Astrocyte (in vitro differentiated cells and primary cell): ENCODE measurements around the gene MBNL3. TPM values are rescaled to one million over a fixed set of nuclear protein-coding genes. Genes with fewer than 3 reads are reported as not detected.

Experiments
- DNase-seq: peaks from one replicate; pipeline ENCODE4 v3.0.0-alpha.2; 2010; ENCODE audit warnings: low read depth
- FAIRE-seq: peaks from 2 replicates; lab custom pipeline; 2011; peaks lifted over from hg19 to GRCh38; lab: Jason Lieb, UNC
- H2AFZ ChIP-seq: 2 replicates; pipeline ENCODE4 v1.6.0; 2012; ENCODE audit warnings: low read depth, low read length, inconsistent platforms
- H3K27ac ChIP-seq: 2 replicates; pipeline ENCODE4 v1.5.1; 2011; ENCODE audit warnings: low read depth, low read length, inconsistent platforms
- H3K27me3 ChIP-seq: 2 replicates; pipeline ENCODE4 v1.6.0; 2011; ENCODE audit warnings: low read length, inconsistent platforms; ENCODE audit not compliant: insufficient read depth
- H3K36me3 ChIP-seq: 2 replicates; pipeline ENCODE4 v1.5.1; 2011; ENCODE audit warnings: low read length, inconsistent platforms; ENCODE audit not compliant: insufficient read depth
- H3K4me1 ChIP-seq: 2 replicates; pipeline ENCODE4 v1.5.1; 2011; ENCODE audit warnings: low read length, inconsistent platforms; ENCODE audit not compliant: insufficient read depth
- H3K4me2 ChIP-seq: 2 replicates; pipeline ENCODE4 v1.6.0; 2012; ENCODE audit warnings: low read length, inconsistent platforms
- H3K4me3 ChIP-seq: 2 replicates; pipeline ENCODE4 v1.5.1; 2011; ENCODE audit warnings: low read depth, mild to moderate bottlenecking, low read length, inconsistent platforms; ENCODE audit not compliant: insufficient read depth
- H3K79me2 ChIP-seq: 2 replicates; pipeline ENCODE4 v1.6.0; 2012; ENCODE audit warnings: mild to moderate bottlenecking, low read length, inconsistent platforms; ENCODE audit not compliant: insufficient read depth
- H3K9ac ChIP-seq: 2 replicates; pipeline ENCODE4 v1.6.0; 2012; ENCODE audit warnings: mild to moderate bottlenecking, low read length, inconsistent platforms
- H3K9me3 ChIP-seq: 2 replicates; pipeline ENCODE4 v1.5.1; 2012; ENCODE audit warnings: low read depth, mild to moderate bottlenecking, low read length, inconsistent platforms; ENCODE audit not compliant: insufficient read depth
- H4K20me1 ChIP-seq: 2 replicates; pipeline ENCODE4 v1.6.0; 2012; ENCODE audit warnings: low read length, inconsistent platforms; ENCODE audit not compliant: insufficient read depth
- H3K27ac Mint-ChIP-seq: one replicate; pipeline ENCODE4 v1.8.0; 2021; ENCODE audit warnings: mild to moderate bottlenecking, mixed read lengths; ENCODE audit not compliant: unreplicated experiment
- H3K27me3 Mint-ChIP-seq: one replicate; pipeline ENCODE4 v1.8.0; 2021; ENCODE audit warnings: low read depth, mixed read lengths; ENCODE audit not compliant: unreplicated experiment
- H3K36me3 Mint-ChIP-seq: one replicate; pipeline ENCODE4 v1.8.0; 2021; ENCODE audit warnings: low read depth, mixed read lengths; ENCODE audit not compliant: unreplicated experiment
- H3K4me1 Mint-ChIP-seq: one replicate; pipeline ENCODE4 v1.8.0; 2021; ENCODE audit warnings: low read depth, mixed read lengths; ENCODE audit not compliant: unreplicated experiment
- H3K4me3 Mint-ChIP-seq: one replicate; pipeline ENCODE4 v1.8.0; 2021; ENCODE audit warnings: mild to moderate bottlenecking, moderate library complexity, mixed read lengths; ENCODE audit not compliant: unreplicated experiment
- H3K9me3 Mint-ChIP-seq: one replicate; pipeline ENCODE4 v1.8.0; 2021; ENCODE audit warnings: mild to moderate bottlenecking, mixed read lengths; ENCODE audit not compliant: unreplicated experiment
- CTCF ChIP-seq: IDR thresholded peaks from 2 replicates; pipeline ENCODE4 v1.5.1; 2011; ENCODE audit warnings: low read depth, mild to moderate bottlenecking, inconsistent platforms, low read length, moderate library complexity; ENCODE audit not compliant: insufficient read depth
- EZH2 ChIP-seq: IDR thresholded peaks from 2 replicates; pipeline ENCODE4 v1.6.1; 2012; ENCODE audit warnings: mild to moderate bottlenecking, low read length, inconsistent platforms; ENCODE audit not compliant: insufficient read depth
- total RNA-seq: library from RNA; stranded (reverse); gene quantifications from 2 replicates; pipeline ENCODE4 v1.2.1, GENCODE V29; 2021

Gene MBNL3
- total RNA-seq, 1 donor from 2014 or later = 4.1 TPM

- Histone ChIP-seq H3K36me3 (no peaks in the 10 kb centered on the region), H4K20me1 (no peaks in the 10 kb centered on the region), H3K9me3 (no peaks in the 10 kb centered on the region), H3K27ac (no peak overlapping the region), H3K27me3 (no peaks in the 10 kb centered on the region), H3K4me3 (no peak overlapping the region), H2AFZ (no peak overlapping the region), H3K4me2 (no peak overlapping the region), H3K79me2 (no peaks in the 10 kb centered on the region), H3K4me1 (no peaks in the 10 kb centered on the region), H3K9ac (no peak overlapping the region)
- TF ChIP-seq EZH2 = no peak
- no peak for TF ChIP-seq CTCF
- DNase-seq (no peak), FAIRE-seq (peak; percentile 58)
- peaks cover 3% of the 10 kb centered on the region for H3K27me3 Mint-ChIP-seq
- no peaks in the 10 kb centered on the region for H3K9me3 Mint-ChIP-seq
- H3K27ac Mint-ChIP-seq = no peak overlapping the region
- no peaks in the 10 kb centered on the region for H3K36me3 Mint-ChIP-seq
- no peaks in the 10 kb centered on the region for H3K4me1 Mint-ChIP-seq
- no peak overlapping the region for H3K4me3 Mint-ChIP-seq
These were observed 29.6 kb upstream of the MBNL3 start for GRCh38 chrX:132518401-132518800.

DNA sequence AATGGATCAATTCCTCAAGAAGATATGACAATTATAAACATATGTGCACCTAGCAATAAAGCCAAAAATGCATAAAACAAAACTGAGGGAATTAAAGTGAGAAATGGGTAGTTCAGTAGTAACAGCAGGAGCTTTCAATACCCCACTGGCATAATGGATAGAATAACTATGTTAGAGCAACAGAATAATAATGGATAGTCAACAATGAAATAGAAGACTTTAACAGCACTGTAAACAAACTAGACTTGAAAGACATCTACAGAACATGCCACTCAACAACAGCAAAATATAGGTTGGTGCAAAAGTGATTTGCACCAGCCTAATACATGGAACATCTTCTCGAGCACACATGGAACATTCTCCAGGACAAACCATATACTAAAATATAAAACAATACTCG is 20.0 kb upstream of the MBNL3 start:
- no peak overlapping the region for H3K9ac ChIP-seq
- Mint-ChIP-seq H3K4me3 (no peak overlapping the region), H3K9me3 (no peaks in the 10 kb centered on the region), H3K27ac (no peak overlapping the region), H3K27me3 (no peaks in the 10 kb centered on the region), H3K36me3 (no peaks in the 10 kb centered on the region), H3K4me1 (no peaks in the 10 kb centered on the region)
- no peak overlapping the region for H3K27ac ChIP-seq
- no peaks in the 10 kb centered on the region for H4K20me1 ChIP-seq
- TF ChIP-seq CTCF = no peak
- TF ChIP-seq EZH2 = no peak
- H3K9me3 ChIP-seq = no peaks in the 10 kb centered on the region
- no peaks in the 10 kb centered on the region for H3K27me3 ChIP-seq
- H3K79me2 ChIP-seq = no peaks in the 10 kb centered on the region
- no peaks in the 10 kb centered on the region for H3K4me1 ChIP-seq
- H2AFZ ChIP-seq = no peak overlapping the region
- no peaks in the 10 kb centered on the region for H3K36me3 ChIP-seq
- DNase-seq = no peak
- H3K4me2 ChIP-seq = no peak overlapping the region
- no peak overlapping the region for H3K4me3 ChIP-seq
- FAIRE-seq = peak; percentile 82

- H3K36me3 ChIP-seq = no peaks in the 10 kb centered on the region
- H3K4me2 ChIP-seq = no peak overlapping the region
- Mint-ChIP-seq H3K36me3 (no peaks in the 10 kb centered on the region), H3K4me1 (no peaks in the 10 kb centered on the region), H3K27me3 (no peaks in the 10 kb centered on the region), H3K9me3 (no peaks in the 10 kb centered on the region), H3K27ac (no peak overlapping the region), H3K4me3 (no peak overlapping the region)
- H3K9me3 ChIP-seq = no peaks in the 10 kb centered on the region
- no peak overlapping the region for H3K4me3 ChIP-seq
- H3K27me3 ChIP-seq = no peaks in the 10 kb centered on the region
- FAIRE-seq (peak; percentile 63), DNase-seq (no peak)
- H3K79me2 ChIP-seq = no peaks in the 10 kb centered on the region
- no peak overlapping the region for H3K27ac ChIP-seq
- H4K20me1 ChIP-seq = no peaks in the 10 kb centered on the region
- H3K4me1 ChIP-seq = no peaks in the 10 kb centered on the region
- no peak overlapping the region for H3K9ac ChIP-seq
- H2AFZ ChIP-seq = no peak overlapping the region
- TF ChIP-seq CTCF (no peak), EZH2 (no peak)
These were observed 16.3 kb upstream of the MBNL3 start for GRCh38 chrX:132505116-132505515.
